Gastroesophageal sphincter (tissue), 3 donors: Measurements from ENCODE around the gene MCUR1.

Experiments used
- CTCF ChIP-seq, 4 experiments: fragments of 200-600 bp in 2 of 4; fragments of 450-650 bp in 2 of 4; sonication (generic) in 1 of 4; IDR thresholded peaks; one replicate each; pipeline ENCODE4 v1.5.1; 2017 to 2019; ENCODE audit warnings: antibody characterized with exemption in 4 of 4, mild to moderate bottlenecking in 2 of 4, moderate library complexity in 2 of 4
- POLR2A ChIP-seq, 2 donors: fragments of 450-650 bp; IDR thresholded peaks; one replicate each; pipeline ENCODE4 v1.6.1; 2017; ENCODE audit warnings: antibody characterized with exemption in 2 of 2, mild to moderate bottlenecking in 2 of 2, moderate library complexity in 1 of 2

- TF ChIP-seq CTCF (IDR thresholded peaks at IDR 0.05) (no peak), POLR2A (IDR thresholded peaks at IDR 0.05) (no peak)
Measured at GRCh38 chr6:13811627-13812358, 2.6 kb downstream of the MCUR1 start.
